ENCODE data around the gene KLHDC7B. TPM values are rescaled to one million over a fixed set of nuclear protein-coding genes. Genes with fewer than 3 reads are reported as not detected.

Gene KLHDC7B
- total RNA-seq, 1 donor from 2014 or later = not detected

GRCh38 chr22:50548040-50548920, 2.6 kb downstream of the KLHDC7B start:
- no peak for DNase-seq

- DNase-seq = no peak
These were observed 3.5 kb downstream of the KLHDC7B start for GRCh38 chr22:50548921-50549790.

- no peak for DNase-seq
These were observed 4.7 kb downstream of the KLHDC7B start for GRCh38 chr22:50550395-50550794.

GRCh38 chr22:50551160-50551752, 5.6 kb downstream of the KLHDC7B start:
- no peak for DNase-seq

- DNase-seq = no peak
These were observed 7.6 kb downstream of the KLHDC7B start for GRCh38 chr22:50553310-50553709.

GRCh38 chr22:50556703-50557102, 11.0 kb downstream of the KLHDC7B start:
- DNase-seq = no peak

GRCh38 chr22:50560034-50560433, 14.3 kb downstream of the KLHDC7B start:
- no peak for DNase-seq

- no peak for DNase-seq
These were observed 16.0 kb downstream of the KLHDC7B start for GRCh38 chr22:50561401-50562358.

GRCh38 chr22:50562523-50563412, 17.1 kb downstream of the KLHDC7B start, which contains the start of gene SYCE3:
Gene SYCE3 (minus strand): TSS chr22:50562919. CDS start chr22:50556405, 6,514 bp downstream.
- DNase-seq = peak; percentile 92

- DNase-seq = no peak
These were observed 17.9 kb downstream of the KLHDC7B start for GRCh38 chr22:50563413-50564160.

- no peak for DNase-seq
These were observed 18.6 kb downstream of the KLHDC7B start for GRCh38 chr22:50564289-50564688.

- no peak for DNase-seq
These were observed 22.1 kb downstream of the KLHDC7B start for GRCh38 chr22:50567721-50568252.

- DNase-seq = no peak
These were observed 22.9 kb downstream of the KLHDC7B start for GRCh38 chr22:50568626-50569025.

GRCh38 chr22:50569041-50569459, 23.4 kb downstream of the KLHDC7B start:
- no peak for DNase-seq

- no peak for DNase-seq
These were observed 24.3 kb downstream of the KLHDC7B start for GRCh38 chr22:50569896-50570535.

GRCh38 chr22:50570861-50571260, 25.2 kb downstream of the KLHDC7B start:
- no peak for DNase-seq

- DNase-seq = no peak
These were observed 25.8 kb downstream of the KLHDC7B start for GRCh38 chr22:50571264-50572175.

GRCh38 chr22:50572965-50573364, 27.3 kb downstream of the KLHDC7B start:
- DNase-seq = no peak
